Fibroblast of skin of scalp (primary cell): Measurements from ENCODE around the gene HPS4.
"Not testable (repeated sequence)": the region's sequence is repeated elsewhere in the genome, so short reads cannot be mapped to it uniquely, and the experiment has no call there.

Source experiments
- DNase-seq: peaks from one replicate; pipeline ENCODE4 v3.0.0-alpha.2; 2013

Gene HPS4

GRCh38 chr22:26408562-26409220 lies 74.9 kb downstream of the HPS4 start:
- DNase-seq = not testable (repeated sequence)

- DNase-seq = peak; percentile 28
Measured at GRCh38 chr22:26406118-26406517, 77.5 kb downstream of the HPS4 start.

- no peak for DNase-seq
Measured at GRCh38 chr22:26404851-26405421, 78.6 kb downstream of the HPS4 start.

- DNase-seq = no peak
Measured at GRCh38 chr22:26401726-26402125, 81.9 kb downstream of the HPS4 start.
